ENCODE data around the gene POU3F2. TPM values are rescaled to one million over a fixed set of nuclear protein-coding genes. Genes with fewer than 3 reads are reported as not detected.

POU3F2 gene
- total and polyA plus RNA-seq, 2 of the 13 experiments (the other 11 are each of a cell fraction or from before 2014, with no cell fraction given), result not detected

- TF ChIP-seq ZBTB40 (IDR thresholded peaks at IDR 0.05) (no peak), ZBTB40 (CRISPR knock-in tag; IDR thresholded peaks at IDR 0.05) (no peak), HDAC2 (CRISPR knock-in tag; IDR thresholded peaks at IDR 0.05) (no peak), ZNF572 (CRISPR knock-in tag; IDR thresholded peaks at IDR 0.05) (no peak), ATF4 (CRISPR knock-in tag; IDR thresholded peaks at IDR 0.05) (no peak), POGK (CRISPR knock-in tag; conservative IDR thresholded peaks at IDR 0.05) (no peak)
- TF ChIP-seq, protein P1, sequence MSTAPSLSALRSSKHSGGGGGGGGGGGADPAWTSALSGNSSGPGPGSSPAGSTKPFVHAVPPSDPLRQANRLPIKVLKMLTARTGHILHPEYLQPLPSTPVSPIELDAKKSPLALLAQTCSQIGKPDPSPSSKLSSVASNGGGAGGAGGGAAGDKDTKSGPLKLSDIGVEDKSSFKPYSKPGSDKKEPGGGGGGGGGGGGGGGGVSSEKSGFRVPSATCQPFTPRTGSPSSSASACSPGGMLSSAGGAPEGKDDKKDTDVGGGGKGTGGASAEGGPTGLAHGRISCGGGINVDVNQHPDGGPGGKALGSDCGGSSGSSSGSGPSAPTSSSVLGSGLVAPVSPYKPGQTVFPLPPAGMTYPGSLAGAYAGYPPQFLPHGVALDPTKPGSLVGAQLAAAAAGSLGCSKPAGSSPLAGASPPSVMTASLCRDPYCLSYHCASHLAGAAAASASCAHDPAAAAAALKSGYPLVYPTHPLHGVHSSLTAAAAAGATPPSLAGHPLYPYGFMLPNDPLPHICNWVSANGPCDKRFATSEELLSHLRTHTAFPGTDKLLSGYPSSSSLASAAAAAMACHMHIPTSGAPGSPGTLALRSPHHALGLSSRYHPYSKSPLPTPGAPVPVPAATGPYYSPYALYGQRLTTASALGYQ (CRISPR knock-in tag; IDR thresholded peaks at IDR 0.05), result no peak
Measured at GRCh38 chr6:98877250-98877649, 42.9 kb downstream of the POU3F2 start (continued).
